Lower leg skin (tissue), 4 donors: ENCODE data around the gene PIEZO2. TPM values are rescaled to one million over a fixed set of nuclear protein-coding genes. Genes with fewer than 3 reads are reported as not detected.

Experiments
- DNase-seq, 2 donors: peaks; one replicate each; pipeline ENCODE4 v3.0.0-alpha.2; 2019; ENCODE audit warnings: low spot score in 2 of 2
- H3K4me3 ChIP-seq: fragments of 200-600 bp; sonication (generic); 2 replicates; pipeline ENCODE4 v1.5.1; 2017; ENCODE audit warnings: mild to moderate bottlenecking, low read depth; ENCODE audit not compliant: poor library complexity, severe bottlenecking
- POLR2A ChIP-seq, 2 donors: fragments of 450-650 bp; IDR thresholded peaks; one replicate each; pipeline ENCODE4 v1.6.1; 2016 to 2017; ENCODE audit warnings: antibody characterized with exemption in 2 of 2, mild to moderate bottlenecking in 1 of 2, moderate library complexity in 1 of 2
- WGBS, 2 donors: methylation state at CpG; one replicate each; pipeline ENCODE4 v1.1.5; 2018; 5-methylcytosine and 5-hydroxymethylcytosine counted together
- intact Hi-C: fragments of 100-400 bp; cut with DNase I; formaldehyde crosslinking; loops from one replicate; pipeline ENCODE4 v1.15.0; 2023; ENCODE audit warnings: low total_unique reads
- total RNA-seq, 4 donors: library from RNA; depleted of rRNA; stranded (reverse); fragments of >200 nt; gene quantifications; one replicate each; pipeline ENCODE4 v1.1.0, GENCODE V29; 2016
- TF ChIP-seq, protein P1 (sequence below), 3 donors: fragments of 450-650 bp; IDR thresholded peaks; one replicate each; pipeline ENCODE4 v1.5.1; 2016; ENCODE audit warnings: antibody characterized with exemption in 3 of 3, mild to moderate bottlenecking in 3 of 3, moderate library complexity in 2 of 3

PIEZO2 gene
- total RNA-seq, 4 donors from 2014 or later = 0.30 to 1.8 (median 0.64) TPM

DNA sequence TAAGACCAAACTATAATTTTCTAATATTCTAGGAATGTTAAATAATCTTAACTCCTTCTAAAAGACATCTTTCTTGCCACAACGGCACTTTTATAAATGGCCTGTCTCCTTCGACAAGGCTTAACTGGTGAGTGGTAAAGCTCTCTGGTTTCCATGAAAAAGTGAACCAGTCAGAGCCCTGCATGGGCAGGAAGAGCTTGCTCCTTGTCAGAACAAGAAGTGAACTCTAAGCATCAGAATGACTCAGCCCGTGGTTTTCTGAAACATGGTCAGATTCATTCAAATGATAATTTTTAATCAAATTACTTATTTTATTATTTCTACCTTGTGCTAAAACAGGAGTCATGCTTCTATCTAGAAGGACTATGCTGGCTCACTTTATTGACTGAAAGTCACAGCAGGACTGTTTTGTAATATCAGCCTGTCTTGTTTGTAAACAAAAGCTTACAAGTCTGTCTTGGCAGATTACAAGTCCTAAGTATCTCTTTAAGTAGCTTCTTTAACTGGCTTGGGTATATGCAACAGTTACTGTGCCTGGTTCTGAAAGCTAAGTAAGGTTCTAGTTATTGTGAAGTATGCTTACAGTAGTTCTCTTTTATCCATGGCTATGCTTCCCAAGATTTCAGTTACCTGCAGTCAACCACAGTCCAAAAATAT lies 378.2 kb downstream of the PIEZO2 start:
- no peak for TF ChIP-seq POLR2A (IDR thresholded peaks at IDR 0.05)
- TF ChIP-seq, protein P1, sequence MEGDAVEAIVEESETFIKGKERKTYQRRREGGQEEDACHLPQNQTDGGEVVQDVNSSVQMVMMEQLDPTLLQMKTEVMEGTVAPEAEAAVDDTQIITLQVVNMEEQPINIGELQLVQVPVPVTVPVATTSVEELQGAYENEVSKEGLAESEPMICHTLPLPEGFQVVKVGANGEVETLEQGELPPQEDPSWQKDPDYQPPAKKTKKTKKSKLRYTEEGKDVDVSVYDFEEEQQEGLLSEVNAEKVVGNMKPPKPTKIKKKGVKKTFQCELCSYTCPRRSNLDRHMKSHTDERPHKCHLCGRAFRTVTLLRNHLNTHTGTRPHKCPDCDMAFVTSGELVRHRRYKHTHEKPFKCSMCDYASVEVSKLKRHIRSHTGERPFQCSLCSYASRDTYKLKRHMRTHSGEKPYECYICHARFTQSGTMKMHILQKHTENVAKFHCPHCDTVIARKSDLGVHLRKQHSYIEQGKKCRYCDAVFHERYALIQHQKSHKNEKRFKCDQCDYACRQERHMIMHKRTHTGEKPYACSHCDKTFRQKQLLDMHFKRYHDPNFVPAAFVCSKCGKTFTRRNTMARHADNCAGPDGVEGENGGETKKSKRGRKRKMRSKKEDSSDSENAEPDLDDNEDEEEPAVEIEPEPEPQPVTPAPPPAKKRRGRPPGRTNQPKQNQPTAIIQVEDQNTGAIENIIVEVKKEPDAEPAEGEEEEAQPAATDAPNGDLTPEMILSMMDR (IDR thresholded peaks at IDR 0.05) = no peak
- no peak overlapping the region for H3K4me3 ChIP-seq
- intact Hi-C loops = no loop called here
- DNase-seq = no peak
- 45 to 47% methylated on average over 3 of the region's 3 CpGs for WGBS, 2 donors

GRCh38 chr18:10770264-10770663 lies 379.1 kb downstream of the PIEZO2 start:
- WGBS, 2 donors = 82 to 91% methylated on average over 2 of the region's 2 CpGs
- H3K4me3 ChIP-seq = no peak overlapping the region
- DNase-seq = no peak
- TF ChIP-seq, protein P1 (IDR thresholded peaks at IDR 0.05) = no peak
- no peak for TF ChIP-seq POLR2A (IDR thresholded peaks at IDR 0.05)
- intact Hi-C loops = no loop called here

GRCh38 chr18:10768221-10768620 lies 381.1 kb downstream of the PIEZO2 start:
- DNase-seq = no peak
- TF ChIP-seq, protein P1 (IDR thresholded peaks at IDR 0.05) = no peak
- TF ChIP-seq POLR2A (IDR thresholded peaks at IDR 0.05) = no peak
- 87 to 93% methylated on average over 5 of the region's 5 CpGs for WGBS, 2 donors
- intact Hi-C loops = no loop called here
- H3K4me3 ChIP-seq = no peak overlapping the region

DNA sequence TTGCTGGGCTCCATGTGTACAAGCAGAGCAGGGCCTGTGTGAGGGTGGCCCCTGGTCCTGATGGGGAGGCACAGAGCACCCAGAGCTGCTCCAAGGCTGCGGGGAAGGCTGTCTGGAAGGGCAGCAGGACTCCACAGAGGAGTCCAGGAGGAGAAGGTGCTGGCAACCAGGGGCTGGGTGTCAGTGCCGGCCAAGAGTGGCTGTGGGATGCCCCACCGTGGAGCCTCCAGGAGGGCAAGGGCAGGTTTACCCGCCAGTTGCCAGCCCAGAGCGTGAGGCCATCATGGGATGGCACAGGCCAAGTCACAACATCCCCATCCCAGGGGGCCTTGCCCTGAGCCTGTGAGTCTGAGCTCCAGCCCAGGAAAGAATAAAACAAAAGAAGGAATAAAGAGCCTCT lies 381.7 kb downstream of the PIEZO2 start:
- intact Hi-C loops = no loop called here
- no peak for DNase-seq
- TF ChIP-seq POLR2A (IDR thresholded peaks at IDR 0.05) = no peak
- TF ChIP-seq, protein P1 (IDR thresholded peaks at IDR 0.05) = no peak
- 87 to 97% methylated on average over 5 of the region's 5 CpGs for WGBS, 2 donors
- H3K4me3 ChIP-seq = no peak overlapping the region

GRCh38 chr18:10760986-10761385 lies 388.4 kb downstream of the PIEZO2 start:
- DNase-seq = no peak
- 92 to 95% methylated on average over 5 of the region's 5 CpGs for WGBS, 2 donors
- no peak overlapping the region for H3K4me3 ChIP-seq
- TF ChIP-seq POLR2A (IDR thresholded peaks at IDR 0.05) = no peak
- TF ChIP-seq, protein P1 (IDR thresholded peaks at IDR 0.05) = no peak
- intact Hi-C loops = no loop called here

GRCh38 chr18:10759241-10759640 lies 390.1 kb downstream of the PIEZO2 start:
- no peak for DNase-seq
- WGBS, 2 donors = 53 to 65% methylated on average over 7 of the region's 7 CpGs
- no peak overlapping the region for H3K4me3 ChIP-seq
- intact Hi-C loops = no loop called here
- TF ChIP-seq, protein P1 (IDR thresholded peaks at IDR 0.05) = no peak
- TF ChIP-seq POLR2A (IDR thresholded peaks at IDR 0.05) = no peak
